ENCODE data around the gene L3MBTL3.
"Not testable (repeated sequence)": the region's sequence is repeated elsewhere in the genome, so short reads cannot be mapped to it uniquely, and the experiment has no call there.

L3MBTL3 gene

DNA sequence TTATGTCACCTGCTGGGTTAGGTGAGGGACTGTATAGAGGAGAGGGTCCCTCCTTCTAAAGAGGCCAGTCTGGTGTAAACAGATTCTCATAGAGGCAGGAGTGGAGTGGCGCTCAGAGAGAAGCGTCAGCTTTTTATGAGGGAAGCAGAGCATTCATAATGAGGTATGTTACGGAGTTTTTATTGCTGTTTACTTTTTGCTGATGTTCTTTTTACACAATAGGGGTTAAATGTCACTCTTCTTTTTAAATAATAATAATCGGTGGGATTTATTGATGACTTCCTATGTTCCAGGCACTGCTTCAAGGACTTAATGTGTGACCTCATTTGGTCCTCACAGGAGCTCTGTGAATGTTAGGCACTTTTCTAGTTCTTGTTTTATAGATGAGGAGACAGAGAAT, 79.9 kb downstream of the L3MBTL3 start:
- Mint-ChIP-seq H3K36me3 (peaks cover 43% of the 10 kb centered on the region), H3K27ac (no peak overlapping the region), H3K4me1 (no peaks in the 10 kb centered on the region), H3K4me3 (no peak overlapping the region), H3K9me3 (no peaks in the 10 kb centered on the region)
- no peak for DNase-seq (ENCODE audit: low spot score in 2 of 2)
- no peak for ATAC-seq

DNA sequence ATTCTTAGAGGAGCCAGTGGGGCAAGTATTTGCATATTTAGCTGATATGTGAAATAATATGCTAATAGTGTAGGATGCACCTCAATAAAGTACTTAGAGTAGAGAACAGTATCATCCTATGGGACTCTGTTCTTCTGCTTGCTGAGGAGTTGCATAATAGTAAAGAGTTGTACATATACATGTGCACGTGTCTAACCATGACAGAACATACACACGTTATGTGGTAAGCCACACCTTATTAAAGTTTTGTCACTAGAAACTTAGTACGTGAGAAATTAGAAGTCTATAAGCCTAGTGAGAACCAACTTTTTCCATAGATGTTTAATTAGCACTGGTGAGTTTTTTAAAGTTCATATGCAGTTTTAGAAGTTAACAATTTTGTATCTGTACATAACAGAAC, 80.7 kb downstream of the L3MBTL3 start:
- H3K4me3 Mint-ChIP-seq = no peak overlapping the region
- ATAC-seq (no peak), DNase-seq (ENCODE audit: low spot score in 2 of 2) (no peak)
- no peak overlapping the region for H3K27ac Mint-ChIP-seq
- peaks cover 35% of the 10 kb centered on the region for H3K36me3 Mint-ChIP-seq
- no peaks in the 10 kb centered on the region for H3K4me1 Mint-ChIP-seq
- H3K9me3 Mint-ChIP-seq = no peaks in the 10 kb centered on the region

DNA sequence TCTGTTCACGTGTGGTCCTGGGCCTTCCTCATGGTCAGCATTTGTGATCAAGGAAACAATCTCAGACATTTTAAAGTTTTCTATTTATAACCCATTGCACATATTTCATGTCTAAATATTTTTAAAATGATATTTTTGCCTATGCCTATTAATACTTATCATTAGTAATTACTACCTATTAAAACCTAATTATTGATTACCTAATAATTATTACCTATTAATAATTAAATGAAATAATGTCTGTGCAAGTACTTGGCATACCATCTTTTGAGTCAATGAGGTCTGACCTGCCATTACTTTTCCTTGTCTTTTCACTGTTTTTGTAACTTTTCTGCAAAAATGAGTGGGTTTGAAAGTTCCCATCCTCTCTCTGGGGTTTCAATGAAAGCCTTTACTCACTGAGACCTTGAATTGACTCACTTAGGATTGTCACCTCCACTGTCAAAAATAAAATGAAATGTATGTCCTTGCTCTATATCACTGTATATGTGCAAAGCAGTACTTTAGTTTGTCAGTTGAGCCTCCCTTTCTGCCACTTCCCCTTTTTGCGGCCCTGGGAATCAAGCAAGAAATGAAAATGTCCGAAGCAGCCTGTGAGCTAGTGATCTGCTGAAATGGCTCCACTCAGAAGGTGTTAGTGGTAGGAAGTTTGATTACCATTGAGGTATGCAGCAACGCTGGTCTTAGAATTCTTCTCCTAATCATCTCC, 87.8 kb downstream of the L3MBTL3 start:
- DNase-seq (ENCODE audit: low spot score in 2 of 2) (no peak), ATAC-seq (peak; percentile 65)
- no peak overlapping the region for H3K27ac Mint-ChIP-seq
- H3K36me3 Mint-ChIP-seq = peaks cover 20% of the 10 kb centered on the region
- H3K4me1 Mint-ChIP-seq = peaks cover 20% of the 10 kb centered on the region
- no peaks in the 10 kb centered on the region for H3K9me3 Mint-ChIP-seq
- H3K4me3 Mint-ChIP-seq = no peak overlapping the region

DNA sequence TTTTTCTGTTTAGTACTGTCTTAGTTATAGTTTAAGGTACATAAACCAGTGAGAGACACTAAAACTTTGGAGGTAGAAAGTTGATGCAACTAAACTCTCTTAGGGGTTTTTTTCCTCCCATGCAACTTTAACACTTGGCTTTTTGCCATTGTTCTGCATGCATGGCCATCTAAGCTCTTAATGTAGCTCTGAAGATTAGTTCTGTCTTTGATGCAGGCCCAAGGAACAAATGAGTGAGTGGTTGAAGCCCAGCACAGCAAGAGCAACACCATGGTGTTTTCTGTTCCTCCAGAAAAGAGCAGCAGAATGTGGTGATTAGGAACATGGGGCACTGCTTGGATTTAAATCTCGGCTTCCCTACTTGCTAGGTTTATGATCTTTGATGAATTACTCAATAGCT, 89.3 kb downstream of the L3MBTL3 start:
- Mint-ChIP-seq H3K4me3 (no peak overlapping the region), H3K4me1 (peaks cover 20% of the 10 kb centered on the region), H3K36me3 (peaks cover 10% of the 10 kb centered on the region), H3K9me3 (no peaks in the 10 kb centered on the region), H3K27ac (no peak overlapping the region)
- ATAC-seq = no peak
- DNase-seq (ENCODE audit: low spot score in 2 of 2) = no peak

DNA sequence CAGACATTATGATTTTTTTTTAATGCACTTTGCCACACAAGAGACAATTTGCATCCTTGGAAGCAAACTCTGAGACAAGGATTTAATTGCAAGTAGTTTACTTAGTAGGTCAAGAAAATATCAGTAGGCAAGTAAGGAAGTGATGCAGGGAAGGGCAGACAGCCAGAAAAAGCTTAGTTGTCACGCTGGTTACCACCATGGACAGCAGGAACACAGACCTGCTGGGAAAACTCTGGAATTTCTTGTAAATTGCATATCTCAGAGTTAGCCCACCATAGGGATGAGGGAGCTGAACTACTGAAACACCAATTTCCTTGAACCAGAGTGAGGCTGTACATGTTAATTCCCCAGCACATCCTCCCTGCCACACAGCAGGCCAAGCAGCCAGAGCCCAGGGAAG, 92.7 kb downstream of the L3MBTL3 start:
- peaks cover 3% of the 10 kb centered on the region for H3K36me3 Mint-ChIP-seq
- no peak overlapping the region for H3K27ac Mint-ChIP-seq
- H3K9me3 Mint-ChIP-seq = no peaks in the 10 kb centered on the region
- H3K4me1 Mint-ChIP-seq = peaks cover 20% of the 10 kb centered on the region
- H3K4me3 Mint-ChIP-seq = no peak overlapping the region
- DNase-seq (ENCODE audit: low spot score in 2 of 2) (no peak), ATAC-seq (no peak)

DNA sequence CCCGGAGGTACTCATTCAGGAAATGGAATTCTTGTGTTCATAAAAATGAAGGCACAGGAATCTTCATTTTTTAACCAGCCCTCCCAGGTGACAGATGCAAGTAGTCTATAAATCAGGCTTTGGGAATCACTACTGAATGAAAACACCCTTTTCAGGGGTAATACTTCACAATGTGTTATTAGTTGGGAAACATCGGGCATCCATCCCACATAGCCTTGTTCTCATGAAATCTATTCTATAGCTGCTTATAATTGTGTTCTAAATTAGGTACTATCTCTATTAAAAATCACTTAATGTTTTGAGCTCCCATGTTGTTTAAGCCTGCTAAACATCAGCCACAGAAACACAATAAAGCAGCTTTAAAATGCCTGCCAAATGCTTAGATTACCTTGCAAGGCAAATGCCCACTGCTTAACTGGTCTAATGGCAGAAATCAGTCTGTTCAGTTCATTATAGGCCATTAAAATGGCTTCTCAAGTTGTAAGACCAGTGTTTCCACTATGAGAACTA, 94.9 kb downstream of the L3MBTL3 start:
- no peaks in the 10 kb centered on the region for H3K36me3 Mint-ChIP-seq
- peaks cover 20% of the 10 kb centered on the region for H3K4me1 Mint-ChIP-seq

DNA sequence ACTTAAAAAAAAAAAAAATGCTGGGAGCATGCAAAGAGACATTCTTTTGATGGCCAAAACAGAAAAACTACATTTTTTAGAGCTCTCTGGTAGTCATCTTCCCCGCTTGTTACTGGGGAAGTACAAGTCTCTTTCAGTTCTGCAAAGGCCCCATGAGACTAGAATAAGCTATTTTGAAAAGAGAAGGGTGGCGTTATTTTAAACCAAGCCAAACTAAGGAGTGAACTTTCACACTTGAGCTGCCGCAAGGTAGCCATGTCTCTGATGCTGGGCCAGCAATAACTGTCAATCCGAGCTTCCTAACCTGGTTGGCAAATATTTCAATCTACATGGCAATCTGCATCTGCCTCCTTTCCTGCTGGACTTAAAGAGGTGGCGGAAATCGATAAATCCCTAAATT, 96.7 kb downstream of the L3MBTL3 start:
- no peak overlapping the region for H3K4me3 Mint-ChIP-seq
- no peak overlapping the region for H3K27ac Mint-ChIP-seq
- no peaks in the 10 kb centered on the region for H3K9me3 Mint-ChIP-seq
- DNase-seq (ENCODE audit: low spot score in 2 of 2) (no peak), ATAC-seq (no peak)
- peaks cover 7% of the 10 kb centered on the region for H3K4me1 Mint-ChIP-seq
- no peaks in the 10 kb centered on the region for H3K36me3 Mint-ChIP-seq

More for the DNA sequence above, 94.9 kb downstream of the L3MBTL3 start:
- Mint-ChIP-seq H3K4me3 (no peak overlapping the region), H3K27ac (no peak overlapping the region), H3K9me3 (no peaks in the 10 kb centered on the region)
- no peak for DNase-seq (ENCODE audit: low spot score in 2 of 2)
- ATAC-seq = no peak

DNA sequence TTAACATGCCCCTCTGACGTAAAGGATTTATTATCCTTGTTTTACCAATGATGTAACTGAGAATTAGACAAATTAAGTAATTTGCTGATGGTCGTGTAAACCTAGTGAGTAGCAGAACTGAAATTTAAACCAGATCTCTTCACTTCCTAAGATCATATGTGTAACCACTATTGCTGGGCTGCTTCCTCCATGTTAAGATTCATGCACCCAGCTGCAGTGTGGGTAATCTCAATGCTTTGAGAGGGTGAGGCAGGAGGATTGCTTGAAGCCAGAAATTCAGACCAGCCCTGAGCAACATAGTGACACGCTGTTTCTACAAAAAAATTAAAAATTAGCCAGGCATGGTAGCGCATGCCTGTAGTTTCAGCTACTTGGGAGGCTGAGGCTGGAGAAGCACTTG, 97.9 kb downstream of the L3MBTL3 start:
- DNase-seq (ENCODE audit: low spot score in 2 of 2) (no peak), ATAC-seq (no peak)
- Mint-ChIP-seq H3K27ac (no peak overlapping the region), H3K4me3 (no peak overlapping the region), H3K9me3 (no peaks in the 10 kb centered on the region), H3K36me3 (no peaks in the 10 kb centered on the region), H3K4me1 (peaks cover 5% of the 10 kb centered on the region)

DNA sequence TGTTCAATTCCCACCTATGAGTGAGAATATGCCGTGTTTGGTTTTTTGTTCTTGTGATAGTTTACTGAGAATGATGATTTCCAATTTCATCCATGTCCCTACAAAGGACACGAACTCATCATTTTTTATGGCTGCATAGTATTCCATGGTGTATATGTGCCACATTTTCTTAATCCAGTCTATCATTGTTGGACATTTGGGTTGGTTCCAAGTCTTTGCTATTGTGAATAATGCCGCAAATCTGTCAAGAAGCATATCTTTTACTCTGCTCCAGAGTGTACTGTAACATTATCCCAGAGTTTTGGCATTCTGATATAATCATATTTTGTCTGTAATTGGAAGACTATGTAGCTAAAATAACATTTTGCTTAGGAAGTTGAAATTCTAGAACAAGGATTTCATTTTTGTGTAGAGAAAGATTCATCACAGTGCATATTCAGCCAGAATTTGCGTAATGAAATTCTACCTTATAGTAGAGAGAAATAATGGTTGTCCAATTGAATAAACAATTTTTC, 98.9 kb downstream of the L3MBTL3 start:
- not testable (repeated sequence) for ATAC-seq; H3K36me3 Mint-ChIP-seq; H3K9me3 Mint-ChIP-seq; H3K27ac Mint-ChIP-seq; H3K4me3 Mint-ChIP-seq; H3K4me1 Mint-ChIP-seq; DNase-seq (ENCODE audit: low spot score in 2 of 2)

DNA sequence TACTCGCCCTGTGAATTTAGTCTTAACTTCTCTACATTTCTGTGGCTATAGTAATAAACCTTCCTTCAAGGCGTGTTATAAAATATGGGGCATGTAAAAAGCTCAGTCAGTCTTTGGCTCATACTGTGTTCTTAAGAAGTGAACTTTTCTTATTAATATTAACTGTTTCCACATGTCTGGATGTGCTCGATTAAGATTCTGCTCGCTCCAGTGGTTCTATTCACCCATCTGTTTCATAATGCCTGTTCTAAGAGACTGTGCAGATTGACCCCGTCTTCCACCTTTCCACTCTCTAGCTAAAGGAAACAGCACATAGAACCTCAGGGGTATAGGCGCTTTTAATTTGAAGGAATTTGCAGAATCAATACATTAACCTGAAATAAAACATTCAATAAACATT, 99.9 kb downstream of the L3MBTL3 start:
- H3K4me1 Mint-ChIP-seq = peaks cover 6% of the 10 kb centered on the region
- ATAC-seq (no peak), DNase-seq (ENCODE audit: low spot score in 2 of 2) (no peak)
- H3K36me3 Mint-ChIP-seq = no peaks in the 10 kb centered on the region
- no peaks in the 10 kb centered on the region for H3K9me3 Mint-ChIP-seq
- H3K4me3 Mint-ChIP-seq = no peak overlapping the region
- H3K27ac Mint-ChIP-seq = no peak overlapping the region

DNA sequence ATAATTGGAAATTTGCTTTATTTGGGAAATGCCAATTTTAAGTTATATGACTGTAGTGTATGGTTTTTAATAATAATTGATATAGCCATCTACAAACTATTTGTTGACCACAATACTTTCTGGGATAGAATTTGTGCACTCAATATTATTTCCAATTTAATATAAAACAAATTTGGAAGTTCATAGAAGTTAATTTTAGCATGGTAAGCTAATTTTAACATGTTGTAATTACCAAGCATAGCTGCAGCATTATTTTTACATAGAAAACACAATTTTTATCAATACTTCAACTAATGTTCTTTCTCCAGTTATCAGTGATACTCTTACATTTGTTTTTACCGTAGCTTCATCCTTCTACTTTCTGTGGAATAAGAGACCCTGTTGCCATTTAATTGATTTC, 100.8 kb downstream of the L3MBTL3 start:
- Mint-ChIP-seq H3K27ac (no peak overlapping the region), H3K4me1 (peaks cover 6% of the 10 kb centered on the region), H3K9me3 (no peaks in the 10 kb centered on the region), H3K4me3 (no peak overlapping the region), H3K36me3 (no peaks in the 10 kb centered on the region)
- ATAC-seq (no peak), DNase-seq (ENCODE audit: low spot score in 2 of 2) (no peak)

DNA sequence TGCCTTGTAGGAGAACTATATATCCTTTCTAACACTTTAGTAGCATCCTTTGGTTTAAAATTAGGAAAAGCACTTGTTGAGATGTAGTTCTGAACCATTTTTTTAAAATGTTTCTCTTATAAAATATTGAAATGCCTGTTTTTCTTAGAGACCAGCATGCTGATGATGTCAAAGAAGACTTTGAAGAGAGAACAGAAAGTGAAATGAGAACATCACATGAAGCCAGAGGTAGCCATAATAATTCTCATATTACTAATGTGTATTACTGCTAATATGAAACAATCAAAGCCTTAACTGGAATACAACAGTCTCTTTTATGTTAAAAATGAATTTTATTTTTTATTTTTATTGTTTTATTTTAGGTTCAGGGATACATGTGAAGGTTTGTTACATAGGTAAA, 102.3 kb downstream of the L3MBTL3 start:
- ATAC-seq (no peak), DNase-seq (ENCODE audit: low spot score in 2 of 2) (no peak)
- Mint-ChIP-seq H3K9me3 (no peaks in the 10 kb centered on the region), H3K4me3 (no peak overlapping the region), H3K36me3 (no peaks in the 10 kb centered on the region), H3K27ac (peak overlapping the region; percentile 11), H3K4me1 (peaks cover 6% of the 10 kb centered on the region)

DNA sequence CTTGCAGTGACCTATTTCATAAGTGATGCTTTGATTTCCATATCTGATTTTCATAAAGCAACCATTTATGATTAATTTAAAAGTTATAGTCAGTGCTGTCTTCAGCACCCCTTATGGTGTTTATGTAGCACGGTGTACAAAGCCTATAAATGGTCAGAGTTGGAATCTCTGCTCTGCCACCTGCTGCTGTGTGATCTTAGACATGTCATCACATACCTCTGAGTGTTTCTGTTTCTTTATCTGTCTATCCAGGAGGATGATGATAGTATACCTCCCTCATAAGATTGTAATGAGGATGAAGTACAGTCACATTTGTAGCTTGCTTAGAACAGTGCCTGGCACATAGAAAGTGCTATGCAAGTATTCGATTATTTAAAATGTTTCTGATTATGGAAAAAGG, 103.9 kb downstream of the L3MBTL3 start:
- no peaks in the 10 kb centered on the region for H3K36me3 Mint-ChIP-seq
- peak overlapping the region; percentile 13 for H3K27ac Mint-ChIP-seq
- DNase-seq (ENCODE audit: low spot score in 2 of 2) (no peak), ATAC-seq (peak; percentile 46)
- no peak overlapping the region for H3K4me3 Mint-ChIP-seq
- no peaks in the 10 kb centered on the region for H3K9me3 Mint-ChIP-seq
- peaks cover 19% of the 10 kb centered on the region for H3K4me1 Mint-ChIP-seq

DNA sequence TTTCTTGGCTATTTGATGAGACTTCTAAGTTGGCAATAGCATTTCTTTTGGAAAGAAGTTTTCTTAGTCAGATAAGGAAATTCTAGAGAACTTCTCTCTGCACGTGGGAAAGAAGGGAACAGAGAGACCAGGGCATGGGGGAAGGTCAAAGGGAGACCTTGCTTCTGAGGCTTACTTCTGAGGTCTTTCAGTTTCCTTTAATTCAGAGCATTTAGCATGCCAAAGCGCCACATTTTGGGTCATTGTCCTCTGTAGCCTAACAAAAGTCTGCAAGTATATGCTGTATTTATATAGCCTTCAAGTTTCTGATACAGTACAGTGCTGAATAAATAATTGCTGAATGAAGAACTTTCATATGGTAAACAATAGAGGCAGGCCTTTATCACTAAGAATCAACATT, 108.8 kb downstream of the L3MBTL3 start:
- no peak for ATAC-seq
- H3K4me3 Mint-ChIP-seq = no peak overlapping the region
- no peaks in the 10 kb centered on the region for H3K36me3 Mint-ChIP-seq
- peaks cover 41% of the 10 kb centered on the region for H3K4me1 Mint-ChIP-seq
- no peak for DNase-seq (ENCODE audit: low spot score in 2 of 2)
- peak overlapping the region; percentile 82 for H3K27ac Mint-ChIP-seq
- H3K9me3 Mint-ChIP-seq = no peaks in the 10 kb centered on the region

DNA sequence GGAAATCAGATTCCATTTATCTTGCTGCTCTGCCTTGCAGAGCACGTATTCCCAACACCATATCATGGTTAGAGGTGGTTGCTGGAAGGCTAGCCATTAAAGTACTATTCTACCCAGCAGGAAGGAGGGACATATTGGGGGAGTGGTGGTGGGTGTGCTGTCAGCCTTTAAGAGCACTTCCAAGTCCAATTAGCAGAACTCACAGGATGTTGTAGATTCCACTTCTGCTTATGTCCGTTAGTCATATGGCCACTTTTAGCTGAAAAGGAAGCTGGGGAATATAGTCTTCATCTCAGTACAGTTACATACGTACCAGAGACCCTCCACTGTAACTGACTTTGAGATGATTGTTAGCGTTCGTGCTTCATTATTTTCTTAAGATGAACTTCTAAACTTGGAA, 109.9 kb downstream of the L3MBTL3 start:
- H3K4me1 Mint-ChIP-seq = peaks cover 52% of the 10 kb centered on the region

DNA sequence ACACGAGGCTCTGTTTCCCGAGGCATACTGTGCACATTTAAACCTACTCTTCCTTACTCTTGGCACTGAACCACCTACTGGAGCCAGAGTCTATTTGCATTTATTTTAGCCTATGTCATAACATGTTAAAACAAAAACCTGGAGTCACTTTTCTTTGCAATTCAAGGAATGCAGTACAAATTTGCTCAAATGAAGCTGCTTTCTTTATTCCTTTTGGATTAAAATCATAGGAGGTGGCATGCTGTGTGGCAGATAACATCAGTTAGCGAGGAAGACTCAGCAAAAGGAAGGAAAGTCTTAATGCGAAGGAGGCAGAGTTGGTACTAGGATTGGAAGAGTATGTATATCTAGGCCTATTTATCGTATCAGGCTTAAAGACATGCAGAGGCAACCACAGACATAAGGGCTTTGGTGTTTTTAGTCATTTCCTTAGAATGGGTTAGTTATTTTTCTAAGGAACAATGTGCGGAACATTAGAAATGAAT, 111.4 kb downstream of the L3MBTL3 start:
- DNase-seq (ENCODE audit: low spot score in 2 of 2) = no peak
- Mint-ChIP-seq H3K4me1 (peaks cover 65% of the 10 kb centered on the region), H3K4me3 (no peak overlapping the region), H3K9me3 (no peaks in the 10 kb centered on the region), H3K36me3 (no peaks in the 10 kb centered on the region), H3K27ac (peak overlapping the region; percentile 7)
- ATAC-seq = no peak

More for the DNA sequence above, 109.9 kb downstream of the L3MBTL3 start:
- no peaks in the 10 kb centered on the region for H3K36me3 Mint-ChIP-seq
- ATAC-seq = no peak
- no peak for DNase-seq (ENCODE audit: low spot score in 2 of 2)
- no peak overlapping the region for H3K27ac Mint-ChIP-seq
- H3K9me3 Mint-ChIP-seq = no peaks in the 10 kb centered on the region
- H3K4me3 Mint-ChIP-seq = no peak overlapping the region

Measured in stimulated activated effector memory CD8-positive, alpha-beta T cell treated with anti-CD3 and anti-CD28 coated beads, Interleukin-12 subunit alpha, Interleukin-12 subunit beta, amount 100 ng/mL, for 72 hours (primary cell).